Liver (tissue), 9 donors: ENCODE data around the gene MPP1. TPM values are rescaled to one million over a fixed set of nuclear protein-coding genes. Genes with fewer than 3 reads are reported as not detected.

Source experiments
- DNase-seq: peaks from one replicate; pipeline ENCODE4 v3.0.0-alpha.2; 2017; ENCODE audit warnings: low spot score
- H3K27ac ChIP-seq, 2 donors: one replicate each; pipeline ENCODE4 v1.7.0; 2013; ENCODE audit warnings: inconsistent platforms in 2 of 2, low read length in 2 of 2, control low read depth in 1 of 2, low read depth in 1 of 2, mild to moderate bottlenecking in 1 of 2
- H3K27me3 ChIP-seq, 4 donors: one replicate each; pipeline versions ENCODE4 v1.6.1 to v1.7.0; 2013; ENCODE audit warnings: low read length in 3 of 4, inconsistent platforms in 1 of 4, mild to moderate bottlenecking in 1 of 4, moderate library complexity in 1 of 4; ENCODE audit not compliant: control insufficient read depth in 4 of 4, insufficient read depth in 4 of 4
- H3K36me3 ChIP-seq, 4 donors: one replicate each; pipeline versions ENCODE4 v1.6.1 to v1.7.0; 2013; ENCODE audit warnings: low read length in 3 of 4, mild to moderate bottlenecking in 3 of 4, low read depth in 1 of 4, moderate library complexity in 1 of 4; ENCODE audit not compliant: control insufficient read depth in 4 of 4, insufficient read depth in 3 of 4
- H3K4me1 ChIP-seq, 4 donors: one replicate each; pipeline versions ENCODE4 v1.6.1 to v1.7.0; 2013; ENCODE audit warnings: low read length in 3 of 4, mild to moderate bottlenecking in 3 of 4, moderate library complexity in 1 of 4; ENCODE audit not compliant: control insufficient read depth in 4 of 4, insufficient read depth in 4 of 4
- H3K4me3 ChIP-seq, 3 donors: one replicate each; pipeline versions ENCODE4 v1.6.1 to v1.7.0; 2013; ENCODE audit warnings: low read length in 3 of 3, control low read depth in 1 of 3, low read depth in 1 of 3, mild to moderate bottlenecking in 1 of 3
- H3K9ac ChIP-seq, 2 donors: one replicate each; pipeline ENCODE4 v1.7.0; 2013; ENCODE audit warnings: low read length in 2 of 2, mild to moderate bottlenecking in 2 of 2, moderate library complexity in 2 of 2, control low read depth in 1 of 2, low read depth in 1 of 2
- H3K9me3 ChIP-seq, 4 donors: one replicate each; pipeline versions ENCODE4 v1.6.1 to v1.7.0; 2013; ENCODE audit warnings: low read length in 3 of 4; ENCODE audit not compliant: control insufficient read depth in 4 of 4
- ATF3 ChIP-seq: IDR thresholded peaks from 2 replicates; pipeline ENCODE4 v1.6.1; 2016; ENCODE audit warnings: antibody characterized with exemption
- CTCF ChIP-seq: fragments of 150-350 bp; IDR thresholded peaks from 2 replicates; pipeline ENCODE4 v1.5.1; 2017; ENCODE audit warnings: improper control_type of control experiment, low read depth, low read length; ENCODE audit not compliant: missing input control
- FOXA1 ChIP-seq: IDR thresholded peaks from 2 replicates; pipeline ENCODE4 v1.6.1; 2016; ENCODE audit warnings: antibody characterized with exemption
- FOXA2 ChIP-seq: IDR thresholded peaks from 2 replicates; pipeline ENCODE4 v1.6.1; 2016; ENCODE audit warnings: antibody characterized with exemption
- GABPA ChIP-seq, 2 donors: IDR thresholded peaks in 1 of 2; conservative IDR thresholded peaks in 1 of 2; 2 replicates each; pipeline ENCODE4 v1.6.1; 2016; ENCODE audit warnings: antibody characterized with exemption in 2 of 2, mild to moderate bottlenecking in 1 of 2, moderate library complexity in 1 of 2
- HNF4A ChIP-seq, 2 donors: conservative IDR thresholded peaks; 2 replicates each; pipeline ENCODE4 v1.6.1; 2016; ENCODE audit warnings: antibody characterized with exemption in 2 of 2, mild to moderate bottlenecking in 2 of 2
- HNF4G ChIP-seq: IDR thresholded peaks from 2 replicates; pipeline ENCODE4 v1.6.1; 2016; ENCODE audit warnings: antibody characterized with exemption
- JUND ChIP-seq, 2 donors: IDR thresholded peaks; 2 replicates each; pipeline ENCODE4 v1.6.1; 2016; ENCODE audit warnings: antibody characterized with exemption in 2 of 2
- MAX ChIP-seq: IDR thresholded peaks from 2 replicates; pipeline ENCODE4 v1.6.1; 2016; ENCODE audit warnings: antibody characterized with exemption
- NR2F2 ChIP-seq: IDR thresholded peaks from 2 replicates; pipeline ENCODE4 v1.6.1; 2016; ENCODE audit warnings: antibody characterized with exemption
- RAD21 ChIP-seq, 2 donors: IDR thresholded peaks; 2 replicates each; pipeline ENCODE4 v1.6.1; 2016; ENCODE audit warnings: antibody characterized with exemption in 2 of 2, mild to moderate bottlenecking in 2 of 2
- REST ChIP-seq: IDR thresholded peaks from 2 replicates; pipeline ENCODE4 v1.6.1; 2016; ENCODE audit warnings: antibody characterized with exemption, mild to moderate bottlenecking
- RXRA ChIP-seq, 2 donors: IDR thresholded peaks; 2 replicates each; pipeline ENCODE4 v1.6.1; 2017 to 2018; ENCODE audit warnings: antibody characterized with exemption in 2 of 2, mild to moderate bottlenecking in 1 of 2
- SP1 ChIP-seq: IDR thresholded peaks from 2 replicates; pipeline ENCODE4 v1.6.1; 2018; ENCODE audit warnings: antibody characterized with exemption, mild to moderate bottlenecking
- TAF1 ChIP-seq: conservative IDR thresholded peaks from 2 replicates; pipeline ENCODE4 v1.6.1; 2016; ENCODE audit warnings: antibody characterized with exemption, mild to moderate bottlenecking
- YY1 ChIP-seq: IDR thresholded peaks from 2 replicates; pipeline ENCODE4 v1.6.1; 2016; ENCODE audit warnings: antibody characterized with exemption, mild to moderate bottlenecking
- WGBS: extraction: QIAGEN DNeasy Blood & Tissue Kit; methylation state at CpG from one replicate; pipeline ENCODE4 v1.1.7; 2013; 5-methylcytosine and 5-hydroxymethylcytosine counted together
- polyA plus RNA-seq, 2 donors: library from polyadenylated mRNA; stranded (reverse) in 1 of 2; unstranded in 1 of 2; fragments of 200-250 nt in 1 of 2; fragments of >200 nt in 1 of 2; fragmentation: Nextera tagmentation in 1 of 2; extraction: Ambion mirVana in 1 of 2; gene quantifications; one replicate each; pipeline versions ENCODE4 v1.2.1 to v1.2.3, GENCODE V29; 2013 to 2015
- total RNA-seq, 2 donors: library from RNA; depleted of rRNA; stranded (reverse); fragments of >200 nt; gene quantifications; one replicate each; pipeline ENCODE4 v1.2.3, GENCODE V29; 2014
- donor health status: healthy.
- donor health status: healthy.
- donor health status: healthy.
- donor health status: healthy.
- donor health status: healthy.

MPP1 gene
- total and polyA plus RNA-seq, 4 donors: 13.8 to 168 (median 23.4) TPM

GRCh38 chrX:154737136-154737535 lies 68.1 kb downstream of the MPP1 start:
- TF ChIP-seq RXRA (IDR thresholded peaks at IDR 0.05): no peak
- no peak for TF ChIP-seq JUND (IDR thresholded peaks at IDR 0.05)
- no peak for TF ChIP-seq TAF1
- TF ChIP-seq MAX: no peak
- no peak for TF ChIP-seq YY1
- no peak for TF ChIP-seq HNF4A (conservative IDR thresholded peaks at IDR 0.05)
- no peak for TF ChIP-seq FOXA2
- TF ChIP-seq ATF3: no peak
- no peak for TF ChIP-seq GABPA (IDR thresholded peaks at IDR 0.05 in 1 of 2, conservative IDR thresholded peaks at IDR 0.05 in 1 of 2)
- no peak for TF ChIP-seq SP1
- TF ChIP-seq CTCF: no peak
- no peak for TF ChIP-seq FOXA1
- no peak for TF ChIP-seq HNF4G
- no peak for DNase-seq
- no peaks in the 10 kb centered on the region for H3K27me3 ChIP-seq
- peak overlapping the region in 1 of 2 donors; percentile 37 for H3K27ac ChIP-seq
- H3K4me1 ChIP-seq: peaks cover 0 to 3% (median under 1%) of the 10 kb centered on the region in 4 donors
- no peaks in the 10 kb centered on the region for H3K9me3 ChIP-seq
- H3K4me3 ChIP-seq: no peak overlapping the region
- H3K9ac ChIP-seq: no peak overlapping the region
- WGBS: 80% methylated on average over 5 of the region's 5 CpGs
- H3K36me3 ChIP-seq: no peaks in the 10 kb centered on the region

- Histone ChIP-seq H3K4me3 (no peak overlapping the region), H3K9me3 (no peaks in the 10 kb centered on the region), H3K27me3 (no peaks in the 10 kb centered on the region), H3K36me3 (no peaks in the 10 kb centered on the region), H3K4me1 (peaks cover 0 to 3% (median 2%) of the 10 kb centered on the region in 4 donors), H3K9ac (no peak overlapping the region), H3K27ac (peak overlapping the region; percentile 30 to 59)
- peak; percentile 66 for TF ChIP-seq NR2F2
- peak in 1 of 2 donors; percentile 12 for TF ChIP-seq JUND (IDR thresholded peaks at IDR 0.05)
- peak in 1 of 2 donors; percentile 22 for TF ChIP-seq RXRA (IDR thresholded peaks at IDR 0.05)
- no peak for TF ChIP-seq YY1
- TF ChIP-seq MAX: no peak
- TF ChIP-seq ATF3: no peak
- no peak for DNase-seq
- 81% methylated on average over 7 of the region's 7 CpGs for WGBS
Measured at GRCh38 chrX:154735695-154736393, 69.4 kb downstream of the MPP1 start.

GRCh38 chrX:154734061-154734781 lies 71.1 kb downstream of the MPP1 start:
- Histone ChIP-seq H3K9me3 (no peaks in the 10 kb centered on the region), H3K4me1 (peaks cover 5 to 19% (median 10%) of the 10 kb centered on the region in 4 donors), H3K27me3 (no peaks in the 10 kb centered on the region), H3K9ac (no peak overlapping the region), H3K27ac (peak overlapping the region; percentile 39 to 79), H3K36me3 (no peaks in the 10 kb centered on the region), H3K4me3 (no peak overlapping the region)
- DNase-seq: no peak
- TF ChIP-seq GABPA (IDR thresholded peaks at IDR 0.05 in 1 of 2, conservative IDR thresholded peaks at IDR 0.05 in 1 of 2) (no peak), MAX (no peak), REST (no peak), CTCF (no peak), RXRA (IDR thresholded peaks at IDR 0.05) (peak in 1 of 2 donors; percentile 10), RAD21 (IDR thresholded peaks at IDR 0.05) (no peak), FOXA1 (no peak), YY1 (peak; percentile 48)
- WGBS: 53% methylated on average over 8 of the region's 8 CpGs
